Fibroblast of skin of left quadriceps (primary cell): ENCODE measurements around the gene FGF1.

Experiments used
- DNase-seq, 2 experiments: peaks; one replicate each; pipeline ENCODE4 v3.0.0-alpha.2; 2013; ENCODE audit warnings: low read depth in 2 of 2

The FGF1 gene

DNA sequence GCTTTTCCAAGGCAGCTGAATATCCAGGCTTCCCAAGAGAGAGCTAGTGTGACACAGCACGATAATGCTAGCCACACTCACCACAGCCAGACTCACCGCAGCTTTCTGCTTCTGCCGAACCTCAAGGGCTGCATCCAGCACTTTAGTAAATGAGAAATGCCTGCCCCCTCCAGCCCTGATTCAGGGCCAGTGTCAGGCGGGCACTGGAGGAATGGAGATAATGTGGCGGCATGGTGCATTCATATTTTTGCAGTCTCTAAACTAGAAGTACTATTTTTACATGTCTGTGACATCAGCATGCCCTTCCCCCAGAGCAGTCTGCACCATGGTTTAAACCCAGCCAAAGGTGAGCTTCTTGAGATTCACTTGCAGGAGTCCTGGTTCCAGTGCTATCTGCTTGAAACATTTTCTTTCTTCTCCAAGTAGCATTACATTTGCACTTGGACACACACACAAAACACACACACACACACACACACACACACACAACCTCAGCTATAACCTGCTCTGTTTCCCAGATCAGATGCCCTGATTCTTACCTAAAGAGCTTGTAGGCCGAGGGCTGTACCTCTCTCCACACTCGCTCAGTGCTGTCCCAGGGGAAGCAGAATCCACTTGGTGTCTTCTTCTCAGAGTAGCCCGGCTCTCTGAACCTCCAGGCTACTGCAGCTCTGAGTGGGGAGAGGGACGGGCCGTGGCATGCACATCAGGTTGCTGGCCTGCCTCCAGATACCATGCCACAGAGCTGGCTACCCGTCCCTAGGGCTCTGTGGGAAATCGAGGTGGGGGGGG, at the start of gene FGF1:
TSS of gene FGF1 (minus strand) at position 673 of the 792 bp plus-strand sequence. CDS start 71,963 bp downstream, outside the sequence.
- DNase-seq = no peak

DNA sequence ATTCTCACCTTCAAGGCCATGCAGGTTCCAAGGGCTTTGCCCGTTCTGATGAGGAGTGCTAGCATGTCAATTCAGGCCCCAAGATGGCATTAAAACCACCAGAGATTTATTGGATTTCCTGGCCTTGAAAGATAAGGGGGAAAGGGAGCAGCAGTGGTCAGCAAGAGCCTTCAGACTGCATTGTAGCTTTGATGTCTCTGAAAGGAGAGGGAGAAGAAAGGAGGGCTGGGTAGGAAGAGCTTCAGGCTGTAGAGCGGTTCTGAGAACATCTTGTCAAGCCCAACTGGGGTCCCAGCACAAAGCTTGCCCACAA, 41.8 kb upstream of the FGF1 start:
- no peak for DNase-seq

DNA sequence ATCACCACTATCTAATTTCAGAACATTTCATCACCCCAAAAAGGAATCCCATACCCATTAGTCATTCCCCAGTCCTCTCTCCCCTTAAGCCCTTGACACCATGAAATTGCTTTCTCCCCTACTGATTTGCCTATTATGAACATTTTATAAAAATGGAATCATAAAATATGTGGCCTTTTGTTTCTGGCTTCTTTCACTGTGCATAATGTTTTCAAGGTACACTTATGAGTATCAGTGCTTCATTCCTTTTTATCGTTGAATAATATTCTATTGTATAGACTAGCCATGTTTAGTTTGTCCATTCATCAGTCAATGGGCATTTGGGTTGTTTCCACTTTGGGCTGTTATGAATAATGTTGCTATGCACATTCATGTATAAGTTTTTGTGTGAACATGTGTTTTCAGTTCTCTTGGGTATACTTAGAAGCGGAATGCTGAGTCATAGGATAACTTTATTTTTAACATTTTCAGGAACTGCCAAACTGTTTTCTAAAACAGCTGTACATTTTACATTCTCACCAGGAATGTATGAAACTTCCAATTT, 40.4 kb upstream of the FGF1 start:
- DNase-seq = peak; percentile 93 to 94

DNA sequence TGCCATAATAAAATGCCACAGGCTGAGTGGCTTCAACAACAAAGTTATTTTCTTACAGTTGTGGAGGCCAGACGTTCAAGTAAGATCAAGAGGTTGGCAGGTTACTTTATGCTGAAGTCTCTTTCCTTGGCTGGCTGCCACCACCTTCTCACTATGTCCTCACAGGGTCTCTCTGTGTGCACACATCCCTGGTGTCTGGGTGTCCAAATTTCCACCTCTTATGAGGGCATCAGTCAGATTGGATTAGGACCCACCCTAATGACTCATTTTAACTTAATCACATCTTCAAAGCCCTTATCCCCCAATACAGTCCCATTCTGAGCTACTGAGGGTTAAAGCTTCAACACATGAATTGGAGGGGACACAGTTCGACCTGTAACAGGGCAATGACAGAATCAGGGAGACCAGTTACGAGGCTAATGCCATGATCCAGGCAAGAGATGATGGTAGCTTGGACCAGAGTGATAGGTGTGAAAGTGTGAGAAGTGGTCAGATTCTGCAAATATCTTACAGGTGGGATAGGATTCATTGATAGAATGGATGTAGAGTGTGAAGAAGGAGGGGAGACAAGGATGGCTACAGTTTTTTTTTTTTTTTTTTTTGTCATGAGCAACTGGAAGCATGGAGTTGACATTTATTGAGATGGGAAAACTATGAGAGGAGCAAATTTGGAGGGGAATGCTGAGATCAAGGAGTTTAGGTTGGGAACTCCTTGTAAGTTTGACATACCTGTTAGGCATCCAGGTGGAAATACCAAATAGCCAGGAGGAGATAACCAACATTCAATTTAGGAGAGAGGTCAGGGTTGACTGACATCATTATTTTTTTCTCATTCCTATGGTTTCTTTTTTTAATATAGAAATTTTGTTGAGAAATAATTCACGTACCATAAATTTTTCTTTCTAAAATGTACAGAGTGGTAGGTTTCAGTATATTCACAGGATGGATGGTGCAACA, 39.6 kb upstream of the FGF1 start:
- no peak for DNase-seq

DNA sequence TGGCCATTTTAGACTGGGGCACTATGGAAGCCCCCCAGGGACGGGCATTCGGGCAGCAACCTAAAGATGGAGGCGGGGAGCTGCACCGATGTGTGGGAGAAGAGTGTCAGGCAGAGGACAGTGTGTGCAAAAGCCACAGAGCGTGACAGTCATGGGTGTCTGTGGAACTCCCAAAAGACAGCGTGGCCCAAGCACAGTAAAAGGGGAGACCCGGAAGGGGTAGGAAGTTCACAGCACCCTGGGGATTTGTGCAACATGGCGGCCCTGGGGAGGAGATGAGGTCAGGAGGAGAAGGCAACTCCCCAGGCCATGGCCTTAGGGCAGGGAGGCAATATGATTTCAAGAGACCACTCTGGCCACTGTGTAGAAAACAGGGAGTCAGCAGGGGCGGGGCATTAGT, 38.9 kb upstream of the FGF1 start:
- no peak for DNase-seq

DNA sequence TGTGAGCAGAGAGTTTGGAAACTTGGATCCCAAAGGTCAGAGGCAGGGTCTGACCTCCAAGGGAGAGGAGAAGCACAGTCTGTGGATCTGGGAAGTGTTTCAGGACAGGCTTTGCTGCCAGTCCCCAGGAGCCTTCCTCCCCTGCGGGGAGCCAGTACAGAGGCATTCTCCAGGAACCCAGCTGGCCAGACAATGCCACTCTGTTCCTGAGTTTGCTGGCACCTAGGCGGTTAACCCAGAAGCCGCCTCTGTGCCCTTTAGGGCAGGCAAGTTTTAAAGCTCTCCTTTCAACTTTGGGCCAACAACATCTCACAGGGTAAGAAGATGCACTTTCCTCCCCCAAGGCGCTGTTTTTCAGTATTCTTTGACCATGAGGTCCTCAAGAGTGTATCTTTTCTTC, 37.0 kb upstream of the FGF1 start:
- DNase-seq = no peak

DNA sequence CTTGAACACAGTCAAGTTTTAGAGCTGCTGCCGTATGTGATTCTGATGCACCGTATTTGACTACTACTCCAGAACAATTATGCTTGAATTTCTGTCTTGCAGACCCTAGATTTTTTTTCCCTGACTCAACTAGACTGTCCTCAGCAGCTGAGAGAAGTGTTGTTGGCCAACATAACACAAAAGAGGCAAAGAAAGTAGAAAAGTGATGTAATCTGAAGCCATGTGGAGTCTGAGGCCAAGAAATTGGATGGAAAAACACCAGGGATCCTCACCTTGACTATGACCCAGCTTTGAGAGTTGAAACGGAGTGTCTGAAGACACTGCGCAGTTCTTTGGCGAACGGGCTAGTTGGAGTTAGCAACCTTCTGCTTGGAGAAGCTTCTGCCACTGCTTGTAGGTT, 36.3 kb upstream of the FGF1 start:
- DNase-seq = no peak

DNA sequence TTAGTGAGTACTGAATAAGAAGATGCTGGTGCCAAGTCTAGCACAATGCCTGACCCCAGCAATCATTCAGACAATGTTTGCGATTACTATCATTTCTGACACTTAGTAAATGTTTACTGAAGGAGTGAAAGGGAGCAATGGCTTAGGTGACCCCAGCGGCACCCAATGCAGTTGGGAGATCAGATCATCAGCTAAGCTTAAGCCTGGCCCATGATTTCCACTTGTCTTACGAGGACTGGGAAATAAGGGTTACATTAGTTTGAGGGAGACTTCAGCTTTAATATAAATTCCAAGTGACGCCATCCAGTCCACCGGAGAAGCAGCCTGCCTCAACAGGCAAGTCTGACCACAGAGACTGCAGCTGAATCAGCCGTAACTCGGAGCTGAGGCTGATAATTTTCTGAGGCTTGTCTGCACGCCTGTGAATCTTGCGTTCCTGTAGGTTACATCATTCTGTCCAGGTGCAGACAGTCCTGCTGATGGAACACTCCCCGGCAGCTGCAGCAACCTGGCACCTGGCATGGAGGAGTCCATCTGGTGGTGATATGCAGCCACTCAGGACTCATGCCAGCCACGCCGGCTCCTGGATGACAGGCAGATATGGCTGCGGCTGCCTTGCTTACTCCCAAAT, 34.9 kb upstream of the FGF1 start:
- no peak for DNase-seq

DNA sequence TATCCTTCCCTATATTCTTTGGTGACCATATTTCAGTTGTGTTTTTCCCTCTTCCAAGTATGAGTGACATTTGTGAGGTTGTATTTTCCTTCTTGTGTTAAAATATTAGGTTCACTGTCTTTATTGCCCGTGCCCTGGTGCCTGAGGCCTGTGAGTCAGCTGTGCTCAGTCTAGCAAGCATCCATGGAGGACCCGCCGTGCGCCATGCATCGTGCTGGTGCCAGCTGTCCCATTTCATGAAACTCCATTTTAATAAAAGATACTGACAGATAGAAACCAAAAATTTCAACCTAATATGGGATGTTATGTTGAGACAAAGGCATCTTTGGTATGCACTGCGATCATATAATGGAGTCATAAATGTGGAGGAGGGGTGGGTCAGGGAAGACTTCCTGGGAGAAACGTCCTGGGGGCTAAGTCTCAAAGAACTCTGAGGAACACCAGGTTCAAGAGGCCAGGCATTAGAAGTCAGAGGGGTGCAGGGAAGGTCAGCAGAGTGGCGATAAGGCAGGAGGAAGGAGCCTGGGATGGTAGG, 34.0 kb upstream of the FGF1 start:
- DNase-seq = no peak

DNA sequence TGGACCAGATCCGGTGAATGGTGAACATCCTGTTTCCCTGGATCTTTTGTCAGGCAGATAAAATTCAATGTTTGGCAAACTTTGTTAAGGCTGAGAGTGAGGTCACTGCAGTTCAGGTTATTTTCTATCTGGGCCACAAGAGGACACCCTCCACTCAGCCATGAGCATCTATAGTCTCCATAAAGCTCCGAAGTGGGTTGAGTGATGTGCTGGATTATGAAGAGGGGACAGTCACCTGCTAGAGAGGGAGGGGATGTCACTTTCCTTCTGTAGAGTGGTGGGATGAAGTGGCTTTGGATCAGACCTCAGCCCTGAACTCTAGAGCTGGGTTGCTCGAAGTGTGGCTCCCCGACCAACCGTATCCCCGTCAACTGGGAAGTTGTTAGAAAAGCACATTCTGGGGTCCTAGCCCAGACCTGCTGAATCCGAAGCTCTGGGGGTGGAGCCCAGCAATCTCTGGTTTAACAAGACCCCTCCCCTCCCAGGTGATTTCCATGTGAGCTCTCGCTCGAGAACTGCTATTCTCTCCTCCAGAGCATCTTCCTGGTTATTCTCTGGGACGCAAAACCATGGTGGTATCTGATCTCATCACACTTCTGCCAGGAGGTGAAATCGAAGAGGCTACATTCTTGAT, 31.8 kb upstream of the FGF1 start:
- no peak for DNase-seq

DNA sequence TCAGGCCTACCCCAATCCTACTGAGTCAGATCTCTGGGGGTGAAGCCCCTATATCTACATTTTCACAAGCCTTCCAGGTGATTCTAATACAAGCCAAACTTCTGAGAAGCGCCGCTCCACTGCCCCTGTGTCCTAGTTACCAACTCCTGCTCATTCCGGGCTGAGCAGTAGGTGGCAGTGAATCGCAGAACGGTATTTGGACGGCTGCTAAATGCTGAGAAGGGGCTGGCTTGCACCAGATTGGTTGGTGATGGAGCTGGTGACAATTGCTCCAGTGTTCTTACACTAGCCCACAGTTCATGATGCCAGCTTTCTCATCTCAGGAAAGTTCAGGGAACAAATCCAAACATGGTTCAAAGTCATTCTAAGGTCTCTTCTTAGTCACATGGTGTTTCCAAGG, 31.1 kb upstream of the FGF1 start:
- no peak for DNase-seq

DNA sequence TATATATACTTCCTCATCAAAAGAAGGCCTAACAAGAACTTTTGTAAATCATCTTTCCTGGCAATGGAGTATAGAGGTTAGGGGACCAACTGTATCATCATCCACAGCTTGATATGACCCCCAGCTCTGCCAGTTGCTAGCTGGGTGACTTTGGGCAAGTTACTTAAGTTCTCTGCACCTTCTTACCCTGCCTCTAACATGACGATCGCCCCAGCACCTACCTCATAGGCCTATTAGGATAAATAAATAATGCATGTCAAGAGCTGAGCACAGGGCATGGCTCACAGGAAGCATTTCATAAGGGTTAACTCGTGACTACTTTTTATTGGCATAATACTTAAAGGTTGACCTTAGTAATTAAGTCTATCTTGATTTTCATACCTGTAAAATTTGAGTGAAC, 29.4 kb upstream of the FGF1 start:
- DNase-seq = no peak

DNA sequence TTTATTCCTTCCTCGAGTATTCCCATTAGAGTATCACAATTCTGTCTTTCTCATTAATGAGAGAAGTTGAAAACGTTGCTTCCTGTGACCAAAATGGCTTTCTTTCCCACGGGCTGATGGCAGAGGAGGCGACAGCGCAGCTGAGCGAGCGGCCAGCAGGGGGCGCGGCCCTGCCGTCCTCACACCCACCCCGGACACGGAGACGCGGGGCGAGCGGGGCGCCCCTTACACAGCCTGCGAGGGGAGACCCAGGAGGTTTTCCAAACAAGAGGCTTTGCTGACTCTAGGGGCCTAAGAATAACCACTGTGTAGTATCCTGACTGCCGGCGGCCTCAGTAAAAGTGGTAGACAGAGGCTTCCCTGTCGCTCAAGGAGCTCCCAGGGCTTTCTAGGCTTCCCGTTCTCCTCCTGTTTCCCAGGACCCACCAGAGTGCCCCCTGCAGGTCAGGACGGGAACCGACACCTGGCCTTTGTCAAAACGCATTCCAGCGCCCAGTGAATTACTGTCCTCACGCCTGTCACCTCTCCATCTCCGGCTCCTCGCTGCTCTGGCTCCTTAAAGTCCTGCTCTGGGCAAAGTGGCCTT, 27.3 kb upstream of the FGF1 start:
- peak; percentile 70 to 72 for DNase-seq

DNA sequence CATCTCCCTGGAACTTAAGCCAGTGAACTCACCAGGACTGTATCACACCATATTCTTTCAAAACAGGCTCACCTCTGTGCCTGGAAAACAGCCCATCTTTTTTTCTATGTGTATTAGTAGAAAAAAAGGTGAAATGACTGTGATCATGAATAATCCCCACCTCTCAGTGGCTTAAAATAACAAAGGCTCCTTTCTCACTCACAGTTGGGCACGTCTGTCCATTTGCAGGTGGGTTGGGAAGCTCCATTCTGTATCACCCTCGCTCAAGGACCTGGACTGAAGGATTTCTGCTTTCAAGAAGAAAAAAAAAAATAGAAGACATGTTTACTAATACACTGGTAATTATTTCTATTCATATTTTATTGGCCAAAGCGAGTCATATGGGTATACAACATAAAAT, 17.3 kb upstream of the FGF1 start:
- DNase-seq = no peak

DNA sequence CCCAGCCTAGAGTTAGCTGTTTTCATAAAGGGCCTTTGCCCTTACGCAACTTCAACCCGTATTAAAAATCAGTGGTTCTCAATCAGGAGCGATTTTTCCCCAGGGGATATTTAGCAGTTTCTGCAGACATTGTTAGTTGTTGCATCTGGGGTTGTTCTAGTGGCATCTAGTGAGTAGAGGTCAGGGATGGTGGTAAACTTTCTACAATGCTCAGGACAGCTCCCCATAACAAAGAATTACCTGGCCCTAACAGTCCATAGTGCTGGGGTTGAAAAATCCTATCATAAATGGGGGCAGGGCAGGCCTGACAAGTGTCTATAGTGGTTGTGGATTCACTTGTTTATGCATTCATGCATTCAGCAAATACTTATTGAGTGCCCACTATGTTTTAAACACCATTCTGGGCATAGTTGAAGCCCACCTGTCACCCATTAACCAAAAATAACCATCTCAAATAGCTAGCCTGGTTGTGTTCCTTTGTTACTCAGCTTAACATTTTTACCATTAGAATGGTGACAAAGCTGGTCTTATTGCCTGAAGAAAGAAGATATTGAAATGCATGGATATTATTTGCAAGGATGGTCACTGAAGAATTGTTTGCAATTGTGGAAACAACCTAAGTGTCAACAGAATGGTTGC, 15.9 kb upstream of the FGF1 start:
- DNase-seq = no peak

DNA sequence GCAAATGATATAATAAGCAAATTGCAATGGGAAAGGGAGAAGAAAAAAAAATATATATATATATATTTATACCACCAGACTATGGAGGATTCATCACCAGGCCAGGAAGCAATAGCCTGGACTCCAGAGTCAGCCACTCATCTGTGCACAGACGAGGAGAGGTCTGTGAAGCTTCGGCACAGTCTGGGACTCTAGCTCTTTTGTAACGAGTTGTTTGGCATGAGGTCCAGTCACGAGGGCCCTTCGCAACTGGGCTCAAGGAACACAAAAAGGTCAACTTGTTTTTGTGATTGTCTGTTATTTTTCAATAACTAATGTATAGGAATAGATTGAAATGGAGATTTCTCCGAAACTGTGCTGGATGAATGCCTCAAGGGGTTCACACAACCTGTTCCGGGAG, 14.7 kb upstream of the FGF1 start:
- no peak for DNase-seq

DNA sequence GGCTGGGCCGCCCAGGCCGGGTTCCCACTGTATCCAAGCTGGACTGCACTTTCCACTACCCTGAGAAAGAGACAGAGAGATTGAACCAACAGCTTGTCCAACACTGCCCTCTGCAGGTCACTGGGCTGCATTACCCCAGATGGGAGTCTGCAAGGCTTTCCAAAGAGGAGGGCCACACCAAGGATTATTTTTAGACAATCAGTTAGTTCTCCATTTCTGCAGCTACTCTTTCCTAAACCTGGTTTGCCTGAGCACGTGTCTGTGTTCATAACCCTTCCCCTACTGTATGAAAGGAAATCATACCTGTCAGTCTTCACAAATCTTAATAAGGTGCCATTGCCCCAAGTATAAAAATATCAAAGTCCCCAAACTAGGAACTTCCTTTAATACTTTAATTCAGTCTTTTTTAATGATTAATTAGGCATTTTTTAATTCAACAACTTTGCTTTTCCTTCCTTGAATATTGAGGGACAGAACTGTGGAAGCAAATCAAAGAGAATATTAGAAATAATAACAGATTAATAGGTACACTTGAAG, 13.4 kb upstream of the FGF1 start:
- DNase-seq = peak; percentile 69 to 71

DNA sequence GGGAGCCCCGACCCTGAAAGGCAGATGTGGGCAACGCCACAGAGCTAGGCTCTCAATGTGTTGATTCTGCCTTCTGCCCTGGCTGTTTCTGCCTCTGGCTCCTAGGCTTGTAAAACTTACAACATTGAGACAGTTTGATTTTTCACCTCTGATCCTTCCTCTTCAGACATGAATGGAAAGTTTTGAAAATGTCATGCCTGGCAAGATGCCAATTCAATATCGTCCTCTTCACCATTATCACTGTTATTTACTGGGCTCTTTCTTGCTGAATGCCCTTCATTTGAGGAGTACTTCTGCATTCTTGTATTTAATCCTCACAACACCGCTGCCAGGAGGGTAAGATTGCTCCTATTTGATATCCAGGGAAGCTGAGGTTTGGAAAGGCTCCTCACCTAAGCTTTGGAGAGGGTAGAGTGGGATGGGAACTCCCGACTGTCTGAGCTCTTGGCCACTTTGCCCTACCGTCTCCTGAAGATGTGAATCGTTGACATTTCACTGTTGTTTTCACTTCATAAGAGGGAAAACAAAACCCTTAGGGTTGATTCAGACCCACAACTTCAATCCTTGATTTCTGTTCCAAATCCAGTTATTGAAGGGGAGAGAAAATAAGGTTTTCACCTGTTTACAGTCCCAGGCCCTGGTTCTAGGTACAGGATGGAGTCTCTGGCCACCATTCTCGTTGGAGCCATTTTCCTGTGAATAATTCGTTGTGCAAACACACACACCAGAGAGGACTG, 12.7 kb upstream of the FGF1 start:
- DNase-seq = no peak

DNA sequence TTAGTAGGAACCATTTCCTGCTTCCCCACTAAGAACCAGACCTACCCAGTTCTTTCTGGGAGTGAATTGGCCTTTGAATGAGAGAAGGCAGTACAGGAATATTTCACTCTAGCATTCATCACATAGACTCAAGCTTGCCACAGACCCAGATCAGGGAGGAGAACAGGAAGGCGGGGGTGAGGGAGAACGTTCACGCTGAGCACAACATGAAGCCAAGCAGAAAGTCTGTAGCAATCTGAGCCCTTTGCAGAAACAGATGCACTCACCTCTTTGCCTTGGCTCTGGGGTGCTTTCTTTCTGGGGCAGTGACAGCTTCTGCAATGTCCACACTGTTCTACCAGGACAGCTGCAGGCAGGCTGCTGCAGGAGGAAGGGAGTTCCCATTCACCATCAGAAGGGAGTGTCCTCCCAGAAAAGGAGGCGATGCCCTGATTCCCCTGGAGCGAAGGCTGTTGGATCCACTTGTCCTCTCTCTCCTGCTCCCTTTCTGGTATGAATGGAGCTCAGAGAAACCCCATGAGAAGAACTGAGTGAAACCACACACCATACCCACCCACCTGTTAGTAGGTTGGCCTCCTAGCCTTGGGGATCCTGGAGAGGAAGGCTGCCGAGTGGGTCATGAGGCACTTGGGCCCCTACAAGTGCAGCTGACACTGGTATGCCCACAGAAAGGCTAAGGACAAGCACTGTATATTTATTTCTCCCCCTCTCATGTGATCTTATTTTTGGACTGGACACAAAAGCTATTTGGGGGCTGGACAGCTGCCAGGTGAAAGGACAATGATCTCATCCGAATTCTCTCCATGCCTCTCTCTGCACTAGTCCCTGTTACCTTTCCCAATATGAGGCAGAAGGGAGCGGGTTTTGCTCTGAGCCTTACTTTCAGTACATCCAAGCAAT, 11.7 kb upstream of the FGF1 start:
- no peak for DNase-seq
